Measurements from ENCODE around the gene KCNG2. TPM values are rescaled to one million over a fixed set of nuclear protein-coding genes. Genes with fewer than 3 reads are reported as not detected.

KCNG2 gene
- total and polyA plus RNA-seq, 2 of the 4 experiments (the other 2 are of a cell fraction), result not detected

- no peak overlapping the region for H3K4ac ChIP-seq (ENCODE audit: low read depth, low read length)
Observed at GRCh38 chr18:79902075-79902474, 104.3 kb downstream of the KCNG2 start.

More at GRCh38 chr18:79902075-79902474, 104.3 kb downstream of the KCNG2 start:
- H2BK5ac ChIP-seq (ENCODE audit: low read depth, low read length, poor library complexity, severe bottlenecking), result no peak overlapping the region
- H2BK15ac ChIP-seq (ENCODE audit: low read depth, low read length), result no peak overlapping the region
- no peak overlapping the region for H3K23ac ChIP-seq (ENCODE audit: low read depth, low read length)
- H3K4me3 ChIP-seq (ENCODE audit: insufficient read depth, low read depth, low read length), result no peak overlapping the region
- peaks cover 33% of the 10 kb centered on the region for H3K36me3 ChIP-seq (ENCODE audit: control insufficient read depth, insufficient read depth, low read length)
- ATAC-seq (ENCODE audit: low read depth) (no peak), DNase-seq (no peak)
- H4K91ac ChIP-seq (ENCODE audit: insufficient read depth, low read depth, low read length), result no peak overlapping the region
- H3K4me1 ChIP-seq (ENCODE audit: control insufficient read depth, insufficient read depth, low read length), result peaks cover 4% of the 10 kb centered on the region
- no peak overlapping the region for H3K18ac ChIP-seq (ENCODE audit: low read depth, low read length)
- no TSS peak for BruUV-seq (replicated peaks)
- dilution Hi-C loops (cut with HindIII; ENCODE audit: low sequenced_read_pairs, unreplicated experiment) (no loop called here), intact Hi-C loops (cut with micrococcal nuclease) (no loop called here), in situ Hi-C loops (cut with MboI; ENCODE audit: low sequenced_read_pairs) (no loop called here)
- no peaks in the 10 kb centered on the region; the same call in 1 of the 2 replicates for H4K20me1 ChIP-seq (ENCODE audit: insufficient read depth, low read length)
- H3K14ac ChIP-seq (replicated peaks; ENCODE audit: low read depth, low read length), result no peak overlapping the region
- H2BK120ac ChIP-seq (ENCODE audit: low read depth, low read length), result no peak overlapping the region
- H2AFZ ChIP-seq (replicated peaks; ENCODE audit: low read length, poor library complexity), result no peak overlapping the region
- no peak overlapping the region for H3K56ac ChIP-seq (ENCODE audit: extremely low read depth, insufficient read depth, low read length)
- no peak overlapping the region for H2BK20ac ChIP-seq (ENCODE audit: low read depth, low read length)
- TF ChIP-seq, protein P1, sequence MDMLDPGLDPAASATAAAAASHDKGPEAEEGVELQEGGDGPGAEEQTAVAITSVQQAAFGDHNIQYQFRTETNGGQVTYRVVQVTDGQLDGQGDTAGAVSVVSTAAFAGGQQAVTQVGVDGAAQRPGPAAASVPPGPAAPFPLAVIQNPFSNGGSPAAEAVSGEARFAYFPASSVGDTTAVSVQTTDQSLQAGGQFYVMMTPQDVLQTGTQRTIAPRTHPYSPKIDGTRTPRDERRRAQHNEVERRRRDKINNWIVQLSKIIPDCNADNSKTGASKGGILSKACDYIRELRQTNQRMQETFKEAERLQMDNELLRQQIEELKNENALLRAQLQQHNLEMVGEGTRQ (IDR thresholded peaks at IDR 0.05; ENCODE audit: low read depth, low read length), result no peak
- no peaks in the 10 kb centered on the region for H3K9me1 ChIP-seq (ENCODE audit: insufficient read depth, low read length)
- H3K4me2 ChIP-seq (ENCODE audit: low read depth, low read length), result no peak overlapping the region
- peaks cover 34% of the 10 kb centered on the region for H3K9me3 ChIP-seq (ENCODE audit: control insufficient read depth, insufficient read depth, low read length)
- POLR2A ChIA-PET (ENCODE audit: unreplicated experiment), result no interaction called here
- no peak overlapping the region for H4K8ac ChIP-seq (ENCODE audit: low read depth in 2 of 2, low read length in 2 of 2)
- no peak overlapping the region for H2AK5ac ChIP-seq (ENCODE audit: low read depth, low read length)
- H3K27me3 ChIP-seq (ENCODE audit: control insufficient read depth, insufficient read depth, low read length), result no peaks in the 10 kb centered on the region
- H3K79me1 ChIP-seq (ENCODE audit: low read depth in 1 of 2, low read length in 2 of 2), result no peaks in the 10 kb centered on the region; a peak in 1 of 4 replicates
- no peak overlapping the region for H2AK9ac ChIP-seq (replicated peaks; ENCODE audit: low read depth, low read length, poor library complexity)
- no peak overlapping the region for H3K9ac ChIP-seq (ENCODE audit: low read depth, low read length)
- 96% methylated on average over 7 of the region's 8 CpGs; no CpG with 5 or more reads in 1 of the 2 experiments for WGBS, 2 experiments (ENCODE audit: extremely low coverage in 2 of 2, insufficient read length in 1 of 2)
- no peak overlapping the region for H4K5ac ChIP-seq (ENCODE audit: low read depth, low read length)
- CTCF ChIA-PET, result no interaction called here
- H3K27ac ChIP-seq (ENCODE audit: insufficient read depth, low read length), result no peak overlapping the region

Data from IMR-90 (cell line).